Erythroblast (primary cell): ENCODE data around the gene PBLD.

Source experiments
- DNase-seq, 2 experiments: peaks; one replicate each; lab custom pipeline; 2025; lab: John Stamatoyannopoulos, UW
- GATA1 ChIP-seq: IDR thresholded peaks from 2 replicates; pipeline ENCODE4 v1.6.1; 2011; ENCODE audit warnings: low read depth, mild to moderate bottlenecking, control low read depth, low read length, moderate library complexity
- POLR2A ChIP-seq: IDR thresholded peaks from 2 replicates; pipeline ENCODE4 v1.6.1; 2011; ENCODE audit warnings: mild to moderate bottlenecking, low read length

Gene PBLD

DNA sequence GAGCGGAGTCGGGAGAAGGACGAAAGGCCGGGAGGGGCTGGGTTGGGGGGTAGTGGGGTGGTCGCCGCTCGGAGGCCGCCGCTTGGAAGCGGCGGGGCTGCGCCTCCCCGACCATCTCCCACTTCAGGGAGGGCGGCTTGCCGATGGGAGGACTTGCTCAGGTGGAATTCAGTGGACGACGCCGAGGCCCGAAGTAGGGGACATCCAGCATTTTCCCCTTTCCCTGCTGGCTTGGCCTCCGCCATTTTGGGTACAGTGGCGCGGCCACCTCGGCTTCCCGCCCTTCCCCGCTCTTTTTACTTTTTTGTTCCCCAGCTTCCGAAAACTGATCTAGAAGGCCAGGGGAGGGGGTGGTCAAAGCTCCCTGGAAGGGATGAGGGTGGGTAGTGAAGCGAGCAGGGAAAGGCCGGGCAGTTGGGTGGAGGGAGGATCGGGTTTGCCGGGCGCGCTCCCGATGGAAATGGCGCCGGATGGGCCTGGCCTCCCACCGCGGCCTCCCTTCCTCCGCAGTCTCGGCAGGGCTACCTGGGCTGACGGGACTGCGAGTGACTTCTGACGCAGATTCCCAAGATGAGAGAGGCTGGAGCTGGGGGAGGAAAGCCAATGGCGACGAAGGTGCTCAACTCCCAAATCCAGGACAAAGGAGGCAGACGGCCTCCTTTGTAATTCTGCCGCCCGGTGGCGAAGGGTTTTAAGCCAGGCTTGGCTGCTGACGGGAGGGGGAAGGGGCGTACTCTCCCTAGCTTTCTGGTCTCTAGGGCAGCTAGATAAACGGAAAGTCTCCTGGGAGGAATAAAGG is at the start of gene PBLD:
Gene PBLD, minus strand, starts transcription at position 670 of the 799 bp plus-strand sequence. CDS start 26,084 bp downstream, outside the sequence.
- no peak for TF ChIP-seq POLR2A
- no peak for TF ChIP-seq GATA1
- DNase-seq, result peak; percentile 84 to 88

- no peak for TF ChIP-seq GATA1
- TF ChIP-seq POLR2A, result no peak
- DNase-seq, result no peak
These were observed 38.9 kb upstream of the PBLD start for GRCh38 chr10:68371604-68372003.

DNA sequence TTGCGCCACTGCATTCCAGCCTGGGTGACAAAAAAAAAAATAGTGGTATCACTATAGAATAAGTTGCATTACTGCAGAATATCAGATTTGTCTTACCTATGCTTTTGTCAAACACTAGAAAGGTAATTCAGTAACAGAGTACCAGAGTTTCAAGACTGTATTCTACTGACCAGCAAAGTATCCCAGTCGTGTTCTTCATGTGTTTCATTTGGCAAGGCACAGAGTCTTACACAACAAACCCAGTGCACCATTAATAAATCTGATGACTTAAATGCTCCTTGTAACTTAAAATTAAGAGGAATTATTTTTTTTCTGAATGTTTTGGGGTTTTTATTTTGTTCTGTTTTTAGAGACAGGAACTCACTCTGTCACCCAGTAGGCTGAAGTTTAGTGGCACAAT is 34.4 kb upstream of the PBLD start:
- DNase-seq, result no peak
- TF ChIP-seq GATA1 (no peak), POLR2A (no peak)

DNA sequence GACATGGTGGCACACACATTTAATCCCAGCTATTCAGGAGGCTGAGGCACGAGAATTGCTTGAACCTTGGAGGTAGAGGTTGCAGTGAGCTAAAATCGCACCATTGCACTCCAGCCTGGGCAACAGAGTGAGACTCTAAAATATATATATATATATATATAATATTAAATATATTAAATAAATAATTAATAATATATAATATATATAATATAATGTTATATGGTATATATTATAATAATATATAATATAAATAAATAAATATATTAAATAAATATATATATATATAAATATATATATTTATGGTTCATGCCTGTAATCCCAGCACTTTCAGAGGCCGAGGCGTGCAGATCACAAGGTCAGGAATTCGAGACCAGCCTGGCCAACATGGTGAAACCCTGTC is 33.9 kb upstream of the PBLD start:
- no peak for TF ChIP-seq POLR2A
- no peak for TF ChIP-seq GATA1
- no peak for DNase-seq

- DNase-seq, result no peak
These were observed 32.9 kb upstream of the PBLD start for GRCh38 chr10:68365611-68366010.

DNA sequence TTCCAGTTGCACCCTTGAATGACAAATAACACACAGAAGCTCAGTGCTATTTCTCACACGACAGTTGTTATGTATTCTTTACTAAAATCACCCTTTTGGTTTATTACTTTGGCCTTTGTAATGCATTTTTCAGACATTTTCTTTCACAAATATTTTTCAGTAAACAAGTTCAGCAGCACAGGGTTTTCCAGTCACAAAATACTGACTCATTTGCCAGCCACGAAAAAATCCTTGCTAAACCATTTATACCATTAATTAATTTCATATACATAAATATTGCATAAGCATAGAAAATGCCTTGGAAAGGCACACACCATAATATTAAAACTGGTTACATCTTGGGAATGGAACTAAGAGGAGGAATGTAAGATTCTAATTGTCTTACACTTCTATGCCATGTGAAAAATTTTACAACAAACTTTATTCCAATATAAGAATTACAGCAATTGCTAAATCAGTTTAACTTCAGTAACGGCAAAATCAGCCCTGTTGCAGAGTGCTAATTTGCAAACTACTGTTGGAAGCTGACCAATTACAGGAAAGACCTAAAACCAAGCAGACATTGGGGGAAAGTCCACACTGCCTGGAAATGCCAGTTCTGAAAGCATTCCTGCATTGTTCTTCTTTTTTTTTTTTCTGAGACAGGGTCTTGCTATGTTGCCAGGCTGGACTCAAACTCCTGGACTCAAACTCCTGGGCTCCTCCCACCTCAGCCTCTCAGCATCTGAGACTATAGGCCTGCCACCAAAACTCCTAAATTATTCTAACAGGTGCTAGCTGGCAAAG is 31.6 kb upstream of the PBLD start:
- TF ChIP-seq POLR2A, result no peak
- TF ChIP-seq GATA1, result no peak
- no peak for DNase-seq

More at GRCh38 chr10:68365611-68366010, 32.9 kb upstream of the PBLD start:
- TF ChIP-seq POLR2A (no peak), GATA1 (no peak)

GRCh38 chr10:68362590-68362989 is 29.9 kb upstream of the PBLD start:
- TF ChIP-seq GATA1 (no peak), POLR2A (no peak)
- no peak for DNase-seq

DNA sequence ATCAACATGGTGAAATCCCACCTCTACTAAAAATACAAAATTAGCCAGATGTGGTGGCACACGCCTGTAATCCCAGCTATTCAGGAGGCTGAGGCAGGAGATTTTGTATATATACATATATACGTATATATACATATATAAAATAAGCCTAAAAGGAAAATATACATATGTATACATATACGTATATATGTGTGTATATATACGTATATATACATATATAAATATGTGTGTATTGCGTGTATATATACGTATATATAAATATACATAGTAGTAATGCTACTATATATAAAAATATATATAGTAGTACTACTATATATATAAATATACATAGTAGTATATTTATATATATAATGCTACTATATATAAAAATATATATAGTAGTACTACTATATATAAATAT is 26.5 kb upstream of the PBLD start:
- TF ChIP-seq GATA1 (no peak), POLR2A (no peak)
- no peak for DNase-seq

GRCh38 chr10:68353537-68353936 is 20.8 kb upstream of the PBLD start:
- DNase-seq, result no peak
- TF ChIP-seq GATA1 (no peak), POLR2A (no peak)

GRCh38 chr10:68348265-68348741 is 15.6 kb upstream of the PBLD start:
- peak; percentile 61 to 67 for DNase-seq

DNA sequence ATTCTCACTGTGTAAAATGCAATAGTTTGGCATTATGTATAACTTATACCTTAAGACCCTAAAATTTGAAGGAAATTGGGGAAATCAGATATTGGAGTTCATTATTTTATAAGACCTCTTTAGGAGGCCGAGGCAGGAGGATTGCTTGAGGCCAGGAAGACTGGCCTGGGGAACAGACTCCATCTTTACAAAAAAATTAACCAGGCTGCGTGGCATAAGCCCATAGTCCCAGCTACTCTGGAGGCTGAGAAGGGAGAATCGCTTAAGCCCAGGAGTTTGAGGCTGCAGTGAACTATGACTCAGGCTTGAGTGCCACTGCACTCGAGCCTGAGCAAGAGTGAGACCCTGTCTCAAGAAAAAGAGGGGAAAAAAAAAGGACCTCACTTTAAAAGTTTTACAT is 14.0 kb upstream of the PBLD start:
- TF ChIP-seq GATA1 (no peak), POLR2A (no peak)
- no peak for DNase-seq

More at GRCh38 chr10:68348265-68348741, 15.6 kb upstream of the PBLD start:
- TF ChIP-seq GATA1 (no peak), POLR2A (no peak)

GRCh38 chr10:68345621-68346020 is 12.9 kb upstream of the PBLD start:
- TF ChIP-seq POLR2A (no peak), GATA1 (no peak)
- no peak for DNase-seq

DNA sequence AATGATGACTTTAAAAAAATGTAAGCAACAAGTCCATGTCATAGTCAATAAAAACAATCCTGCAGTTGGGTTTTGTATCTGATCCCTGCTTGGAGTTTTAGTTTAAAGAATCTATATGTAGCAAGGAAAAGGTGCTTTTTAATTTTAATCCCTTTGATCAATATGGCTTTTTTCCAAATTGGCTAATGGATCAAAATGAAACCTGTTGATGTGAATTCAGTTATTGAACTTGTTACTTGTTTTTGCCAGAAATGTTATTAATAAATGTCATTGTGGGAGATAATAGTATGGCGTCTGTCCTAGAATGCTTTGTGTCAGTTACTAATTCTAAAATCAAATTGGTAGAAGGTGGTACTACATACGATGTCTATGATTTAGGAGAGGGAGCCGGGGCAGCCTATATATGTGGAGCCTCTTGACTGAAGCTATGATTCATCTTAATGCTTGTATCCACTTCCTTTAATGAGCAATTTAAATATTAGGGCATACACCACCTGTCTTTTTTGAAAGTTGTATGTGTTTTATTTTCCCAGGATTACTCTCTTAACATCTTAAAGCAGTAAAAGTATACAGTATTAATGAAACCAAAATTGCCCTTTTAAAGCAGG is 10.3 kb upstream of the PBLD start:
- no peak for DNase-seq
- TF ChIP-seq POLR2A, result no peak
- no peak for TF ChIP-seq GATA1

DNA sequence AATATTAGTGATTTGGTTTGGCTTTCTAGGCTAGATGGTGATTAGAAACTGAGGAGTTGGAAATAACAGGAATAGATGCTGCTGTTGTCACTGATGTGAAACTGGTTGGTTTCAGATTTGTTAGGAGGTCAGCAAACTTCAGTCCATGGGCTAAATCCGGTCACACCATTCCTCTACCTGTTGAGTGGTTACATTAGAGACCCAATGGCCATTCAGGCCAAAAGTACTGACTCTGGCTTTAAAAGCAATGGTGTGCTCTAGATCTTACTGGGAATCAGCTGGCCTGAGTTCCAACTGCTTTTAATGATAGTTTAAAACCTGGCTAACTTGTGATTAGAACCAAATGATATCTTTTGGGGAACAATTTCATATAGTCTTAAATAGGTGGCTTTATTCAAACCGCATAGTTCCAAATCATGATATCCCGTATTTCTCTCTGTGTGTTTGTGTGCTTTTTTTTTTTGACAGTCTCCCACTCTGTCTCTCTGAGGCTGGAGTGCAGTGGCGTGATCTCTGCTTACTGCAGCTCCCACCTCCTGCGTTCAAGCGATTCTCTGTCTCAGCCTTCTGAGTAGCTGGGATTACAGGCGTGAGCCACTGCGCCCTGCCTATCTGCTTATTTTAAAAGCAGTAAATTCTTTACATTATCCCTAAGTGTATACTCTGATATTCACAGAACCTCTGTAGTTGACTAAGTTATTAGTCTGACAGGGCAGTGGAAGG is 7.8 kb upstream of the PBLD start:
- TF ChIP-seq POLR2A, result no peak
- no peak for TF ChIP-seq GATA1
- DNase-seq, result no peak
